Stomach (tissue), 4 donors: ENCODE data around the gene TNNI3.

Experiments used
- CTCF ChIP-seq, 7 experiments: fragments of 450-650 bp in 4 of 7; fragments of 200-600 bp in 3 of 7; sonication (generic) in 3 of 7; IDR thresholded peaks; one replicate each; pipeline ENCODE4 v1.5.1; 2016 to 2019; ENCODE audit warnings: antibody characterized with exemption in 7 of 7, control low read depth in 2 of 7, mild to moderate bottlenecking in 1 of 7
- EP300 ChIP-seq: sonication (generic); formaldehyde crosslinking; IDR thresholded peaks from one replicate; pipeline ENCODE4 v1.6.1; 2017; ENCODE audit warnings: antibody characterized with exemption
- POLR2A ChIP-seq, 4 donors: fragments of 450-650 bp; IDR thresholded peaks; one replicate each; pipeline ENCODE4 v1.6.1; 2016; ENCODE audit warnings: antibody characterized with exemption in 4 of 4, control low read depth in 2 of 4, mild to moderate bottlenecking in 1 of 4, moderate library complexity in 1 of 4
- POLR2AphosphoS5 ChIP-seq, 3 donors: sonication (generic); formaldehyde crosslinking; IDR thresholded peaks; one replicate each; pipeline ENCODE4 v1.6.1; 2016; ENCODE audit warnings: antibody characterized with exemption in 3 of 3

- TF ChIP-seq CTCF (IDR thresholded peaks at IDR 0.05) (no peak), POLR2A (IDR thresholded peaks at IDR 0.05) (no peak), POLR2AphosphoS5 (IDR thresholded peaks at IDR 0.05) (no peak), EP300 (no peak)
These were observed 19.6 kb downstream of the TNNI3 start for GRCh38 chr19:55137915-55138314.
